HG03025 (cell line): ENCODE data around the gene MNS1.
"Not testable (repeated sequence)": the region's sequence is repeated elsewhere in the genome, so short reads cannot be mapped to it uniquely, and the experiment has no call there.

Experiments used
- ATAC-seq: cut with Tn5 transposase; IDR thresholded peaks from one replicate; pipeline ENCODE4 v1.9.1; 2021; ENCODE audit warnings: mild to moderate bottlenecking, moderate library complexity; ENCODE audit not compliant: unreplicated experiment, low FRiP score

MNS1 gene

DNA sequence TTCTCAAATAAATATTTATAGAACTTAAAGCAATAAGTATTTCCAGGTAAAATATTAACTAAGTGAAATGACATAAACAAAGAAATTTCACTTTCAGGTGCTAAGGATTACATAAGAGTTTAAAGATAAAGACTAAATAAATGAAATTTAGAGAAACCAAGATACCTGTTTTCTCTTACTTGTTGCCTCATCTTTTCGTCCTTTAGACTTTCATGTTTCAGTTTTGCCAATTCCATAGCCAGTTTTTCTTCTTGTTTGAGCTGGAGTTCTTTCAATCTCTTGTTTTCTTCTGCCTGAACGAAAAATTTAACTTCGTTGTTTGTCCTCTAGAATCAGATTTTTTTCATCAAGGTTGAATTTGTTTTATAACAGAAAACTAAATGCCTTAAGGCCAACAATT lies 8.7 kb downstream of the MNS1 start:
- no peak for ATAC-seq

DNA sequence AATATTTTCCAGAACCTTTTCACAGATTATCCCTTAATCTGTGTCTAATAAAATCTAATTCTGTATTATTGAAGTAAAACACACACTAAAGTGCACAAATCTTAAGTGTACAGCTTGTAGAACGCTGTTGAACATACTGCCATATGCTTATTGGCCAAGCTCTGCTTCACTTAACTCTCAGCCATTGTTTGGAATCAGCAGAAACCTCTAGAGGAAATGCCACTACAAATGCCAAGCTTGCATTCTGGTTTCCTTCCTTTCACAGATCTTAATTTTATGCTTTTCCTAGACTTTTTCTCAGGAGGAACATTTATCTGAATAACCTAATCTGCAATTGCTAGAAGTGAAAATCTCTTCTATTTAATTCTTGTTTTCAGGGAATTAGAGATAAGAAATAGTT lies 10.1 kb downstream of the MNS1 start:
- ATAC-seq: no peak

DNA sequence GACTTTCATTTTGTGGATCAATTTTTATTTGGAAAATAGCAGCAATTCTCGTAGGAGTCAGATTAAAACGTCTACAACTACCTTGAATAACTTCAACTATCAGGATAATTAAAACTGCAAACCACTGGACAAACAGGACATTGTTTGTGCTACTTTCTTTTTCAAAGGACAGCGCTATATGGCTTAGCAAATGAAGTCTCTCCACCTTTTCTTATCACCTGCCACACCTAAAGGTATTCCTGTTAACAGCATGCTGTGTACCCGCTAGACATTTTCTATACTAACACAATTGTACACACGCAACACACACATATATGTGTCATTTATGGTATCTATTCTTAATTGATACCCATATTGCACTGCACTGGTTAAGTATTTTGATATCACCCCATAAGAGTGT lies 19.2 kb downstream of the MNS1 start:
- ATAC-seq: no peak

DNA sequence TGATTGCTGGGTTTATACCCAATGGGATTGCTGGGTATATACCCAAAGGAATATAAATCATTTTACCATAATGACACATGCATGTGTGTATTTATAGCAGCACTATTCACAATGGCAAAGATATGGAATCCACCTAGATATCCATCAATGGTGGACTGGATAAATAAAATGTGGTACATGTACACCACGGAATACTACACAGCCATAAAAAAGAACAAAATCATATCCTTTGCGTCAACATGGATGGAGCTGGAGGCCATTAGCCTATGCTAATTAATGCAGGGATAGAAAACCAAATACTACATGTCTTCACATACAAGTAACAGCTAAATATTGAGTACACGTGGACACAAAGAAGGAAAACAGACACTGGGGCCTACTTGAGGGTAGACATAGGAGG lies 22.6 kb downstream of the MNS1 start:
- ATAC-seq: no peak

DNA sequence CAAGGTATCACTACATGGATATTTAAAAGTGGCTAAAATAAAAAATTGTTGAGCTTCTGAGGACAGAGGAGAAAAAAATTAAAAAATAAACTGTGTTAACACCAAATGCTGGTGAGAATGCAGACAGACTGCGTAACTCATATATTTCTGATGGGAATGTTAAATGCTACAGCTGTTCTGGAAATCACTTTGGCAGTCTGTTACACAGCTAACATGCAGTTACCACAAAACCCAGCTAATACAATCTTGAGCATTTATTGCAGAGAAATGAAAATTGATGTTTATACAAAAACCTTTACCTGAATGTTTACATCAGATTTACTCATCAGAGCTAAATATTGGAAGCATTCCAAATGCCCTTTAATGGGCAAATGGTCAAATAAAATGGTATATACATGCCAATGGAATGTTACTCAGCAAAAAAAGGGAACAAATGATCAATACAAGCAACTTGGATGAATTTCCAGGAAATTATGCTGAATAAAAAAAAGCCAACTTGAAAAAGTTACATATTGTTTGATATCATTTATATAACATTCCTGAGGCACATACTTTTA lies 24.6 kb downstream of the MNS1 start:
- no peak for ATAC-seq

DNA sequence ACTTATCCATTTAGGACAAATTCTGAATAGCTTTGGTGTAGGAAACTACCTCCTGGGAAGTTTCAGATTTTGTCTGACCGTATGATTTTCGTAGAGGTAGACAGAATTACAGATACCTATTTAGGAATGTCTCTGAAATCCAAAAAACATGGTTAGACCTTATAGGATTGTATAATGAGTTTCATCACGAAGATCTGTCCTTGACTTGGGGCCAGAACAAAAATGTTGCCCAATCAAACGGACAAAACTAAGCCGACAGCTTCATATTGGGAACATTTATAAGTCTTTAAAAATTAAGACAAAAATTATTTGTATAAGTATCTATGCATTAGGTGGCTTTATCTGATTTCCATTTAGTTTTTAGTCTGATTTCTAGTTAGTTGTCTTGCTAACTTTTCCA lies 32.6 kb downstream of the MNS1 start:
- no peak for ATAC-seq

DNA sequence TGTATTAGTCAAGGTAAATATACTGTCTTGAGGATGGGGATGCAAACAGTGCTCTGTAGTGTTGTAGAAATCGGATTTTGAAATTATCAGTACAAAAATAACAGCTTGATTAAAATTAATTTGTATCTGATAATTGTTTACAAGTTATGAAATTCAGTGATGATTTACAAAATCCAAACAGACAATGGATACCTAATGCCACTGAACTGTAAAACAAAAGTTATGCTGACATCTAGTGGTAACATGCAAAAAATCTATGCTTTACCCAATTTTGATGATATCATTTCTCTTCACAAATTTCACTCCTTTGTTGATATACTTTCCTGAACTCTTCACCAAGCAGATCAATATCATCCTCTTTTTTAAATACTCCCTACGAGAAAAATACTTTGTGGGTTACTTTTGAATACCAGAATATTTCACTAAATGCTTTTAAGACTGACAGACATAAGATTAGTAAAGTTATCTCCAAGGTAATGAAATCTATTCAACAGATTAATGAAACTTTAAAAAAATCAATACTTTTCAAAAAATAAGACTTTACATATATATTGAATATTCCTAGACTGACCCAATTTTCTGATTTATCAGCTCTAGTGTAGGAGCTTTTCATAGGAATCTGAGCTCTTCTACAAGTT lies 36.0 kb downstream of the MNS1 start:
- ATAC-seq: no peak

DNA sequence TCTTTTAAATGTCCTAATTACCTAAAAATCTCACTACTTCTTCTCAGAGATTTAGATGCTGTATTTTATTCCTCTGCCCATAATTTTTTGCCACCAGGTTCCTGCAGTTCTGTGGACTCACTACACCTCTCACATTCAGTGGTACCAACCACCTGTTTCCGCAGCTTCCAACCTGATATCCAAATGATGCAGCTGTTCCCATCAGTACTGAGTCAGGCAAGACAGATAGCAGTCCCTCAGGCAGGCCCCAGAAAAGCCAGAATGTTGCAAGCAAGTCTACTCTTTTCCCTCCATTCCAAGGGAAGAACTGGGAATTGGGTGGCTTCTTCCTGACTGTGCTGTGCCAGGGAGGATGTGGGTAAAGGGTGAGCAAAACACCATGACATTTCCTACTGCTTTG lies 39.0 kb downstream of the MNS1 start:
- ATAC-seq: no peak

DNA sequence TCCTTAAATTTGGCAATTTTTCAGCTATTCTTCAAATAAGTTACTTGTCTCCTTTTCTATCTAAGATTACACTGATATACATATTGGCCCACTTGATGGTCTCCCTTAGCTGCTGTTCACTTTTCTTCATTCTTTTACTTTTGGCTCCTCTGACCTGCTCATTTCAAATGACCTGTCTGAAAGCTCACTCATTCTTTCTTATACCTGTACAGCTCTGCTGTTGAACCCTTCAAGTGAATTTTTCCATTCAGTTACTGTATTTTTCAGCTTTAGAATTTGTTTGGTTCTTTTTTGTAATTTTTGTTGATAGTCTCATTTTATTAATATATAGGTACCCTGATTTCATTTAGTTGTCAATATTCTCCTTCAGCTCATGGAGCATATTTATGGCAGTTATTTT lies 39.7 kb downstream of the MNS1 start:
- ATAC-seq: no peak

DNA sequence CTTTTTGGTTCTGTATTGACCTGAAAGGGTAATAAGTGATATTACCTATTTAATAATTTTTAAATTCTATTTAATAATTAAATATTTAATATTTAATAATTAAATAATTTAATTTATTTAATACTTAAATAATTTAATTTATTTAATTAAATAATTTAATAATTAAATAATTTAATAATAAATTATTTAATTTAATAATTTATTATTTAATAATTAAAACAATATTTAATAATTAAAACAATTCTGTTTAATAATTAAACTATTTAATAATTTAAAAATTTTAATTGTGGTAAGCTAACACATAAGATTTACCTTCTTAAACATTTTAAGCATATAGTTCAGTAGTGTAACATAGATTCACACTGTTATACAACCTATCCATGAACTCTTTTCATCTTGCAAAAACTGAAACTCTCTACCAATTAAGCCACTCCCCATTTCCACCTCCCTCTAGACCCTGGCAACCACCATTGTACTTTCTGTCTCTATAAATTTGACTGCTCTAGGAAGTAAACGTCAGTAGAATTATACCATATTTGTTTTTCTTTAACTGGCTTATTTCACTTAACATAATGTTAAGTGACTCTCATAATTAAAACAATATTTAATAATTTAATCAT lies 51.7 kb downstream of the MNS1 start:
- not testable (repeated sequence) for ATAC-seq

DNA sequence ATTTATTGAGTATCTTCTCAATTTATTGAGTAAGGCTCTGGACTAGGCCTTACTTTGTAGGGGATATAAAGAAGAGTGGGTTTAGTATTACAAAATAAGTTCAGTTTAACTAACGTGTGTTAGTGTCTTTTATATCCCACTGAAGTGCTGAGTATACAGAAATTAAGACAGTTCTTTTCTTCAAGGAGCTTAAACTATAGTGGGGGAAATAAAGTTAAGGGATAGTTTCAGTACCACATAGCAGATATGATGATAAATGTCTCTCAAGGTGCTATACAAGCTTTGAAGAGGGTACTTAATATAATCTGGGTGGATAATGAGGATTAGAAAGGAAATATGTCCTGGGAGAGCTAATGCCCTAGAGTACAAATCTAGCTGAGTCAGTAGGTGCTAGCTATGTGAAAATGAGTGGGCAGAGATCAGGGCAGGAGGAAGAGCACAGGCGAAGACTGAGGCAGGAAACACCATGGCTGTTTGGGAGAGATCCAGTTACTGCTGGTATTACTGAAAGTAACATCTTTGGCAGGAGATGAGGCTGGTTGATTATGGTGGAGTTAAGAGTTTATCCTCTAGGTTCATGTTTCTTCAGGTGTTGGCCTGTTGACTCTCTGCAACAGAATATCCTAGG lies 53.7 kb downstream of the MNS1 start:
- ATAC-seq: no peak

DNA sequence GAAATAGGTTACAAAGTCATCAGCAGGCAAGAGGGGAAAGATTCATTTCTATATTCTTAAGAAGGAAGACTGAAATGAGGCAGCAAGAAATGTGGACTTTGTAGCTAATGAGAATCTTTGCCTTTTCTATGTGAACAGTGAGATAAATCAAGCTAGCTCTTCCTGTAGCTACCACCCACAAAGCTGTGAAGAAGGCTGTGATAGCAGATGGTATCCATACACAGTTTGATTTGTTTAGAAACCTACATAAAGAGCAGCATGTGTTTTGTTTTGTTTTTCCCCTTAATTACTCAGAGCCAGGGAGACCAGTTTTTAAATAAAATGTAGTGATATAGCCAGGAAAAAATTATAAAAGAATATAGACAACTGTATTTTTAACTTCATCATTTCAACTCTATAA lies 54.2 kb downstream of the MNS1 start:
- no peak for ATAC-seq

DNA sequence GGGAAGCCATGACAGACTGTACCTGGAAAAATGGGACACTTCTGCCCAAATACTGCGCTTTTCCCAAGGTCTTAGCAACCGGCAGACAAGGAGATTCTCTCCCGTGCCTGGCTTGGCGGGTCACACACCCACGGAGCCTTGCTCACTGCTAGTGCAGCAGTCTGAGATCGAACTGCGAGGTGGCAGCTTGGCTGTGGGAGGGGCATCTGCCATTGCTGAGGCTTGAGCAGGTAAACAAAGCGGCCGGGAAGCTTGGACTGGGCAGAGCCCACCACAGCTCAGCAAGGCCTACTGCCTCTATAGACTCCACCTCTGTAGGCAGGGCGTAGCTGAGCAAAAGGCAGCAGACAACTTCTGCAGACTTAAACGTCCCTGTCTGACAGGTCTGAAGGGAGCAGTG lies 65.7 kb downstream of the MNS1 start:
- not testable (repeated sequence) for ATAC-seq

DNA sequence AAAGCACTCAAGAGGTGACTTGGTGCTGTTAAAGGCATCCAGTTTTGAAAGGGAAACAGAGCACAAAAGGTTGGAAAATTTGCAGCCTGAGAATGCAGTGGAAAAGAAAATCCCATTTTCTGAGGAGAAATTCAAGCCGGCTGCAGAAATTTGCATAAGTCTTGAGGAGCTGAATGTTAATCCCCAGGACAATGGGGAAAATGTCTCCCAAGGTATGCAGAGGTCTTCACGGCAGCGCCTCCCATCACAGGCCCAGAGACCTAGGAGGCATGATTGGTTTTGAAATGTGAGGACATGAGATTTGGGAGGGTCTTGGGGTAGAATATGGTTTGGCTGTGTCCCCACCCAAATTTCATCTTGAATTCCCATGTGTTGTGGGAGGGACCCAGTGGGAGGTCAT lies 67.6 kb downstream of the MNS1 start:
- ATAC-seq: not testable (repeated sequence)

DNA sequence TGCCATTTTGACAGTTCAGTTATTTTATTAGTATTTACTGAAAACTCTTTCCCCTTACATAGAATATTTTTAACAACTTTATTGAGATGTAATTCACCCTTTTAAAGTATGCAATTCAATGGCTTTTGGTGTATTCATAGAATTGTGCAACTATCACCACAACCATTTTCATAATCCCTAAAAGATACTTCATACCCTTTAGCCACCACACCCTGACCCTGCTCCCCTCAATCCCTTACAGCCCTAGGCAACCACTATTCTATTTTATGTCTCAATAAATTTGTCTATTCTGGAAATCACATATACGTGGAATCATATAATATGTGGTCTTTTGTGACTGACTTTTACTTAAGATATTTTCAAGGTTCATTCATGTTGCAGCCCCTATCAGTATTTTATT lies 70.0 kb downstream of the MNS1 start:
- no peak for ATAC-seq

DNA sequence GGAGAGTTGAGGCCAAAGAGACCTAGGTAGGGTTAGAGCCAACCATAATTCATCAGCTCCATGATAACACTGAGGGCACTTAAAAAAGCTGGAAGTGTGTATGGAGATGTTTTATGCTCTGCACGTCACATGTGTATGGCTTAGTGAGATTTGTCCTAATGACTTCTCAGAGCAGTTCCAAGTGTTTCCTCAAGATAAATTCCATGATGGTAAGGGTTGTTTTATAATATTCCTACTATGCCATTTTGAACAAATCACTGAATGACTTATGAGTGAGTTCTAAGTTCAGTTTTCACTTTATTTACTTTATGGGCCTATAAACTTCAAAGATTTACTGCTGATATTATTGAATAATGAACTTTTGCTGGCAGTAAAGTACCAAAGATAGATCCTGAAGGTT lies 71.7 kb downstream of the MNS1 start:
- no peak for ATAC-seq

DNA sequence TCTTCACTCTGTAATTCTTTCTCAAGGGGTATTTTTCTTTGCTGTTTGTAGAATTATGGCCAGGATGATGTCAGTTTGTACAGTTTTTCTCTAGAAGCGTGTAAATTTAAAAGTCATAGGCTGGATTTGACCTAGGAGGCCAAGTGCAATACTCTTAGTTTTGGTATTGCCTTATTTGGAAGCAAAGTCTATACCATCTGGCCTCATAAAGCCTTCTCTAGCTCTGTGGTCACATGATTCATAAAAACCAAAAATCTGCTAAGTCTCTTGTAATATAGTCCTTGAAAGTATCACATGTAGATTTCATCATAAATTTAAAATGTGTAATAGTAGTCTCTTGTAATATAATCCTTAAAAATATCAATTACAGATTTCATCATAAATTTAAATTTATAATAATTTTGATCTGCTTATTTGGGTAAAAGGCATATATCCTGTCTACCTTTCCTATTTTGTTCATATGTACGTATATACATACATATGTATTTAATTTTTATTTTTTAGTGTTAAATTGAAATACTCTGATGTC lies 74.1 kb downstream of the MNS1 start:
- no peak for ATAC-seq

DNA sequence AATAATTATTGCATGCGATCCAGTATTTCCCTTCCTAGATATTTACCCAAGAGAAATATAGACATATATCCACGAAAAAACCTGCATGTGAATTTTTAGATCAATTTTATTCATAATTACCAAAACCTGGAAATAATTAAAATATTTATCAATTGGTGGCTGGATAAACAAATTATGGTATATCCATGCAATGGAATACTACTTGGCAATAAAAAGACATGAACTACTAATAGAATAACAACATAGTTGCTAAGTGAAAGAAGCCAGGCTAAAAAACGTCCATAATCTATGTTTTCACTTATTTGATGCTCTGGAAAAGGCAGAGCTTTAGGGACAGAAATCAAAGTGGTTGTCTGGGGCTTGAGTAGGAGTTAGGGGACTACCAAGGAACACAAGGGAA lies 79.0 kb downstream of the MNS1 start:
- no peak for ATAC-seq

DNA sequence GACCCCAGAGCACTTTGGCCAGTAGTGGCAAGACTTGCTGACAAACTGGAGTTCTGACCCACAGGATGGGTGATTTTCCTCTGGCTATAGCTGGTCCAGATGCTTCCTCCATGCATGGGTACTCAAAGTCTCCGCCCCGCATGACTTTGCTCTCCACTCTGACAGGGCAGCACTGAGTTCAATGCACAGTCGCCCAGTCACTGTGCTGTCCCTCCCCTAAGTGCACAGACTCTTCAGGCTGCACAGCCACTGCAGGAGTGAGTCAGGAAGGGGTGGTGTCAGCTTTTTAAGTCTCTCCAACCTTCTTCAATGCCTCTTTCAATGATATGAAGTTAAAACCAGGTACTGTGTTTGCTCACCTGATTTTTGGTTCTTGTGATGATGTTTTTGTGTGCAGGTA lies 81.9 kb downstream of the MNS1 start:
- no peak for ATAC-seq
